GM18499 (cell line): ENCODE results near the gene TRIM58.

Source experiments
- ATAC-seq: cut with Tn5 transposase; IDR thresholded peaks from one replicate; pipeline ENCODE4 v1.9.1; 2021; ENCODE audit warnings: moderate number of reproducible peaks; ENCODE audit not compliant: insufficient read depth, unreplicated experiment

Gene TRIM58, protein sequence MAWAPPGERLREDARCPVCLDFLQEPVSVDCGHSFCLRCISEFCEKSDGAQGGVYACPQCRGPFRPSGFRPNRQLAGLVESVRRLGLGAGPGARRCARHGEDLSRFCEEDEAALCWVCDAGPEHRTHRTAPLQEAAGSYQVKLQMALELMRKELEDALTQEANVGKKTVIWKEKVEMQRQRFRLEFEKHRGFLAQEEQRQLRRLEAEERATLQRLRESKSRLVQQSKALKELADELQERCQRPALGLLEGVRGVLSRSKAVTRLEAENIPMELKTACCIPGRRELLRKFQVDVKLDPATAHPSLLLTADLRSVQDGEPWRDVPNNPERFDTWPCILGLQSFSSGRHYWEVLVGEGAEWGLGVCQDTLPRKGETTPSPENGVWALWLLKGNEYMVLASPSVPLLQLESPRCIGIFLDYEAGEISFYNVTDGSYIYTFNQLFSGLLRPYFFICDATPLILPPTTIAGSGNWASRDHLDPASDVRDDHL

DNA sequence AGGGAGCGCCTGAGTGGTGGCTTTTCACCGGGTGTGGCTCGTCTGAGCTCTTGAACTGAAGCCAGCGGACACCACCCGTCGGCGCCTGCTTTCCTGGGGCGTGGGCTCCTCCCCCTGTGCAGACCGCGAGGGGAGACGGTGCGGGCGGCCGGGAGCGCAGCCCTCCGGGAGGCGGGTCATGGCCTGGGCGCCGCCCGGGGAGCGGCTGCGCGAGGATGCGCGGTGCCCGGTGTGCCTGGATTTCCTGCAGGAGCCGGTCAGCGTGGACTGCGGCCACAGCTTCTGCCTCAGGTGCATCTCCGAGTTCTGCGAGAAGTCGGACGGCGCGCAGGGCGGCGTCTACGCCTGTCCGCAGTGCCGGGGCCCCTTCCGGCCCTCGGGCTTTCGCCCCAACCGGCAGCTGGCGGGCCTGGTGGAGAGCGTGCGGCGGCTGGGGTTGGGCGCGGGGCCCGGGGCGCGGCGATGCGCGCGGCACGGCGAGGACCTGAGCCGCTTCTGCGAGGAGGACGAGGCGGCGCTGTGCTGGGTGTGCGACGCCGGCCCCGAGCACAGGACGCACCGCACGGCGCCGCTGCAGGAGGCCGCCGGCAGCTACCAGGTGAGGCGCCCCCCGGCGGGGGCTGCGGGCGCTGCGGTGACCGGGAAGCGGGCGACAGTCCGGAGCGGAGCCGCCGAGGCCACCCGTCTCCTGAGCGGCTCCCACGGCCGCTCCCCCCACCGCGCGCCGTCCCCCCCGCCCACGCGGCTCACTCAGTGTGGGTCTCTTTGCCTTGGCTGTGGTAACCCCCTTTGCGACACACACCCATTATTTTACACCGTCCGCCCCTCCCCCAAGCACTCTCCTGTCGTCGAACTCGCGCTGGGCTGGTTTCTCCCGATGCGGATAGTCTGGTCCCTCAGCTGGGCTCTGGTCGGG is at the start of gene TRIM58:
Gene TRIM58 (plus strand): TSS at position 119 of the 916 bp plus-strand sequence. CDS start 60 bp downstream, at position 179.
- no peak for ATAC-seq

DNA sequence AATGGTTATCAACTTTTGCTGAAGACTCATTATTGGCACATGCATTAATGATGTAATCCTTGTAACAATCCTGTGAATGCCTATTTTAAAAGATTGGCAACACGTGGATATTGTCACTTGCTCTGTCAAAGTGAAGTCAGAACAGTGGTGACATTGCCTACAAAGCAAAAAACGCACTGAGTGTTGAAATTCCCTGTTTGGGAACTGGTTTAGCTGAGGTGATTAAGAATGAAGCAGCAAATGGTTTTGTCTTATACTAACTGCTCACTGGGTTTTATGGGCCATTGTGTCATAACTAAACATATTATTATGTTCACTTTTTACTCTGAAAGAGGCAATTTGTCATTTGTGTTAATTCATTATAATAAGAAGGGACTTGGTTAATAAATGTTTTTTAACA is 44.4 kb upstream of the TRIM58 start:
- no peak for ATAC-seq

DNA sequence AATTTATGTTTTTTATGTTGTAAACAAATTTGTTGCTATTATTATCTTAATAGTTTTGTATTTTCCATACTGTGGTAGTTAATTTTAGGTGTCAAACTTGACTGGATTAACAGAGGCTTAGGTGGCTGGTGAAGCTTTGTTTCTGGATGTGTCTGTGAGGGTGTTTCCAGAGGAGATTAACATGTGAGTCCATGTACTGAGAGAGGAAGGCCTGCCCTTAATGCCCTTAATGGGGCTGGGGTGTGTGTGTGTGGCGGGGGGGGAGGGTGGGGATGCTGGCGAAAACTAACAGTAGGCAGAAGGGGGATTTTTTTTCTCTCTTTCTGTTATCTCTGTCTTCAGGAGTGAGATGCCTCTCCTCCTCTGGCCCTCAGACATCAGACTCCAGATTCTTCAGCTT is 34.9 kb upstream of the TRIM58 start:
- ATAC-seq = no peak

DNA sequence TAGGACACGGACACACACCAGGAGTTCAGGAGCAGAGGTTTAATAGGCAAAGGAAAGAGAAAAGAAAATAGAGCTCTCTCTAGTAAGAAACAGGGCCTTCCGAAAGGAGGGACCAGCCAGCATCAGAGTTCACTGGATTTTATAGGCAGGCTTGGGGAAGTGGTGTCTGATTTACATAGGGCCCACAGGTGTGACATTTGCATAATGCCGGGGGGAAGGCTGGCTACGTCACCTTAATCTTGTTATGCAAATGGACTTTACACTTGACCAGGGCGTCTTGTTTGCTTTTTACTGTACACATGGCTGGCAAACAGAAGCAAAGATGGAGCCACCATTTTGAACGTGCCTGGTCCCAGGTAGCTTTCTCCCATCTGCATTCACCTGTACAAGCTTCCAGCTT is 33.0 kb upstream of the TRIM58 start, which contains the start of gene OR14A16:
Gene OR14A16 (minus strand): TSS at position 97 of the 400 bp plus-strand sequence. CDS start 8,390 bp downstream, outside the sequence.
- ATAC-seq = no peak

DNA sequence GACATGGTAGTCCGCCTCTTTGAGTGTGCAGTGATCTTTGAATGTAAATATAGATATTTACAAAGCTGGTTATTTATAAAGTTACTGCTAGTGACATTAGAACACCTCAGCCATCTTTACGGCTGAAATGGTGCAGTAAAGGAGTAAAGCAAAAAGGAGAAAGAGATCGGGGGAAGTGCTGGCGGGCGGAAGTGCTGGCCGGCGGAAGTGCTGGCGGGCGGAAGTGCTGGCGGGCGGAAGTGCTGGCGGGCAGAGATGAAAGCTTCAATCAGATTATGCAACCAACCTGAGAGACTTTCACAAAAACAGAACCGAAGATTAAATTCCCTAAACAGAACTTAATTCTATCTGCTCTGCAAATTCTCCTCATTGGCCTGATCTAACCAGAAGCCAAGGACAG is 31.6 kb upstream of the TRIM58 start:
- no peak for ATAC-seq

DNA sequence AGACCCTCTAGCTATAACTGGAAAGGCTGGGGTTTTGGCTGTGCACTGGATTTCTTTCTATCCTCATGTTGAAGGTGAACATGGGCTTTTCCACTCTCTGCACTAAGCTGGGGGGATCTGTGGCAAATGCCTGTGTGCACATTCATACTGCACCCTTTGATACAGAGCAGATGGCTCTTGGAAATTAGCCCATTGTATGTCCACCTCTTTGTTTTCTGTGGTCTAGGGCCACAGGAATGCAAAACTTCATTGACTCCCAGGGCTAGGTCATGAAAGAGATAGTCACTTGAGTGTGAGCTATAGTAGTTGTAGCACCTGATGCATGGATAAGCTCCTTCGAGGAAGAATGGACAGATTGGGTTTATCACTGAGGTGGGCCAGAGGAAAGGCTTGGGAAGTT is 27.3 kb upstream of the TRIM58 start:
- ATAC-seq = no peak

DNA sequence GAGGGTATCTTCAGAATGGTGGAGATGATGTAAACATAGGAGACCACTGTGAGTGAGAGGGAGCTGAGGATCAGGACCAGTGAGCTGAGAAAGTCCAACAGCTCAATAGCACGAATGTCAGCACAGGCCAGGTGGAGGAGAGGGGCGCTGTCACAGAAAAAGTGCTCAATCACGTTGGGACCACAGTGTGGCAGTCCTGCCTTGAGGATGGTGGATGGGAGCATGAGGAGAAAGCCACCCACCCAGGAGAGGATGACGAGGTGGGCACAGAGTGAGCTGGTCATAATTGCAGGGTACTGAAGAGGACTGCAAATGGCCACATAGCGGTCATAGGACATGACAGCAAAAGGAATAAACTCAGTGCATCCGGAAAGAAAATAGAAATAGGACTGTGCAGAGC is 23.4 kb upstream of the TRIM58 start:
- ATAC-seq = no peak

DNA sequence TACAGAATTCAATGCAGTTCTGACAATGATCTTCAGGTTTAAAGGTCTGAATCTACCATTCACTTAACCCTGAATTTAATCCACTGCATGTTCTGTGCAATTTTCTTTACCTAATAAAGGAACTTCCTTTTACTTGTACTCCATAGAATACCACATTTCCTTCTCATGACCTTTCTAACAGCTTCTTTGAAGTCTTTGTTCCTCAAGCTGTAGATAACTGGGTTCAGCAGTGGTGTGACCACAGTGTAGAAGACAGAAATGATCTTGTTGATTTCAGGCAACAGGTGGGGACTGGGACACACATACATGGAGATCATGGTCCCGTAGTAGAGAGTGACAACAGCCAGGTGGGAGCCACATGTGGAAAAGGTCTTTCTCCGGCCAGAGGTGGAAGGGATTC is 16.2 kb upstream of the TRIM58 start:
- no peak for ATAC-seq

DNA sequence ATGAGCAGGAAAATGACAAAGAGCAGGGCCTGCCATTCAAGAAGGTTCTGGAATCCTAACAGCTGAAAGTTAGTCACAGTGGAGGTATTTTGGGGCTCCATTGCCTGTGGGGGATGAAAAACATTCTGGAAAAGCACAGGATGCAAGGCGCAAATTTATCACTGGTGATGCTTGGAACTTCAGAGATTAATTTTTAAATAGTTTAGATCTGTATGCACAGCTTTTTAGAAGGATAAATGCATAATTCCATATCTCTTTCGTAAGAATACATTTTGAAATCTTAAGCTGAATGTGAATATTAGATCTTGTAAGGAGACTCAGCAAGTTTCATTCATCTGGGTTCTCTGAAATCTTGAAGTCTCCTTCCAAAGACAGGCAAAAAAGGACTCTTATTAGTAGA is 15.2 kb upstream of the TRIM58 start, which contains the start of gene OR11L1:
Gene OR11L1 (minus strand): TSS at position 101 of the 400 bp plus-strand sequence. CDS start 0 bp downstream, at position 101.
- no peak for ATAC-seq

DNA sequence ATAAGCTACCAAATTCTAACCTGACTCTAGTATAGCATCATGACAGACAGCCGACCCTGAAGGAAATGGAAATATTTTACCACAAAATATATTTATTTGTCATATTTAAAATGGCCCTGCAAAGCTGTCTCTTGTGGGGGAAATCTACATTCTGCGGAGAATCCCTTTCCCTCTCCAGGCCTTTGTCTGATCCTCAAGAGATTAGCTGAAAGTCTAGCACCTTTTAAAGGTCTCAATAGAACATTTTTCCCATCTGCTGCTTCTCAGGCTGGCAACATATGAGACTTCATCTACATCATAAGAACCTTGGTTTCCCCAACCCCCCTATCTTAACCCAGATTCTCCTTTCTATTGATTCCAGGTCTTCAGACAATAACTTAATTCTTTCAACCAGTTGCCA is 13.6 kb upstream of the TRIM58 start:
- ATAC-seq = no peak

DNA sequence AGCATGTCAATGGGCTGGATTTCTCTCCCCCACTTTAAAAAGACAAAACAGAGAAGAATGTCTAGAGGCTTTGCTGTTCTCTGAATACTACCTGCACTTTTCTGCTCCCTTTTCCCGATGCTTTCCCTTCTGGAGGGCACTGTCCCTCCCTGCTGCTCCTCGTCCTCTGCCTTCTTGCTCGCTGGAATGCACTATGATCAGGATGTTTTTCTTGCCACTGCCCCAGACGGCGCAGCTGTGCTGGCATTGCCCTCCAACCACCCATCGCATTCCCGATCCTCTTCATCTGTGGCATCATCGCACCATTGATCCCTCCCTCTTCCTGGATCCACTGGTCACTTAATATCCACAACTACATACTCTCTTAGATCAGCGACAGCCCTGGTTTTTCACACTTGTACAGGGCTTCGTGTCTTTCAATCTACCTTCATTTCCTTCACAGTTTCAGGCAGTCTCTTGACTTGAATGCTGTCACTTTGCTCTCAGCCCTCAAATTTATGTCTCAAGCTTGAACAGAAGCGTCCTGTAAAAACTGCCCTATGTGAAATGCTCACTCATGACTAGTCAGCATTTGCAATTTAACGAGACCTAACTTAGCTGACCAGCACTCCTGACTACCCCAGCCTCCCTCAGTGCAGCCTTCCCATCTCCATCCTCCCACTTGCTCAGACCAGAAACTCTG is 11.8 kb upstream of the TRIM58 start:
- ATAC-seq = no peak

DNA sequence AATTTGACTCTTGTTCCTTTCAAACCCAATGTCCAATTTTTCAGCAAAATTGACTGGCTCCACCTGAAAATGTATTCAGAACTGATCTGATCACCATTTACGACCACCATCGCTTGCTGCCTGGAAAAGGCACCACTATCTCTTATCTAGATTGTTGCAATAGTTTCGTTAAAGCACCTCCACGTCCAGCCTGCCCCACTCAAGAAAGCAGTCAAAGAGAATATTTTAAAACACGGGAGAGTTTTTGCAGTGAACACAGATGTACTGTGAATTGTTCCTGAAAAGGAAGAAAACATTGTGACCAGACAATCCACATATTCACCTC is 11.3 kb upstream of the TRIM58 start:
- no peak for ATAC-seq

DNA sequence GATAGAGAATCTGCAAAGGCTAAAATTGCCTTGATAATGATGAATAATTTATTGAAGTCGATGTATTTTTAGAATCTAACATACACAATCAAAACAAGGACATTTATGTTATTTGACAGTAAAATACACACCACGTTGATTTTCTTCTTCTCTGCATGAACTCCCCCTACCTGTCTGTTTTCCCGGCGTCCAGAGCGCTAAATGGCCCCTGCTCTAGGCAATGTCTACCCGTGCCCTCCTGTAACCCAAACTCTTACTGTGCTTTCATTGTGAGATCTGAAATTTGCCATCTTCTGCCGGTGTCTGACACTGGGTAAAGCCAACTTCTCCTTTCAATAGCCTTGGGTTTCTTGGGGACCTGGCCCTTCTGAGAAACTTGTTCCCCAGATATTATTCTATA is 8.6 kb upstream of the TRIM58 start:
- ATAC-seq = no peak

DNA sequence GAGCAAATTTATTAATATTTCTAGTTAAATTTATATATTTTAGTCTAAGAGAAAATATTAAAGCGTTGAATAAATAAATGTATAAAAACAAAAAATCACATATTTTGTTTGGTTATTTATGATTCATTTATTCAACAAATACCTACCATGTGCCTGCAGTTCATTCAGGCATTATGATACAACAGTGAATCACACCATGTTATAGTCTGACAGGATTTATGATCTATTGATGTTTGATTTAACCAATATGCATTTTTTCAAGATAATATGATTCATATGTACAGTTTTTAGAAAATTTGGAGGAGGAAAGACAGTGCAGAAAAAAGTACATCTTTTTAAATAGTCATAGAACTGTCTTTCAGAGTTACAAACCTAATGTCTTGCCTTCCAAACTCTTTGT is 7.4 kb upstream of the TRIM58 start:
- ATAC-seq = no peak

DNA sequence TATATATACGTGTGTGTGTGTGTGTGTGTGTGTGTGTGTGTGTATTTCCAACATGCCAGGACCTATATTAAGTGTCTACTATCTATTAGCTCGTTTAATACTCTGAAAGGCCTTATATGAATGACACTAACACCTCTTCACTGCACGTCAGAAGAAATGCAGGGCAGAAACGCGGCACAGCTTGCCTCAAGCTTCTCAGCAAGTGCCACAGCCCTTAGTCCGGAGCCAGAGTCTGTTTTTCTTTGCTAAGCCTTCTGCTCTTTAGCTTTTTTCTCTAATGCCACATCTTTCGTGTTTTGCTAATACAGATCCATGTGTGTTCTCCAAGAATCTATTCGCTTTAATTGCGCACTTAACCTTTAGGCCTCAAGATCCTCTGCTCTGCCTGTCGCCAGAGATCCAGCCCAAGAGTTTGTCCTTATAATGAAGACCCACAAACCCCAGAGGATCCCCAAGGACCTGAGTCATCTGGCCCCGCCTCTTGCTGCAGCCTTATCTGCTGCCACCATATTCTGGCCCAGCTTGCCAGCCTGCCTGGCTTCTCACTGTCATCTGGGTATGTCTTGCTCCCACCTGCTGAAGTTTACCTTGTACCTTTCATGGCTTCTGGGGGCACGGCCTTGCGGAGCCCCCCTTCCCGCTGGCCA is 2.0 kb upstream of the TRIM58 start:
- no peak for ATAC-seq

DNA sequence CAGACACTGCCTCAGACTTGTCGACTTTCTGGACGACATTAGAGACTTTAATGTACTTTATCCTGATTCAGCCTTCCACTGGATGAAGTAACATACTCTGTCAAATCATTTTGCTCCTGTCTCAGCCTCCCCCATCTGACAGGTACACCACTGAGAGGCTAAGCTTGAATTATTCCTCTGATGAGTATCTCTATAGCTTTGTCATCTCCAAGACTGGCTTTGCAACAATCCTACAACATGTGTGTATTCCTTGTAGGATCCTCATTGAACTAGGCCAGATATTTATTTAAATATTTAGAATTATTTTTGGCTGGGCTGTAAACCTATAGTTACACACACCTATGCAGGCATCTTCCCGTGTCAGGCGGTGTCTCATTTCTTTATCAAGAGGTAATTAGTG is 1.1 kb upstream of the TRIM58 start:
- ATAC-seq = no peak

DNA sequence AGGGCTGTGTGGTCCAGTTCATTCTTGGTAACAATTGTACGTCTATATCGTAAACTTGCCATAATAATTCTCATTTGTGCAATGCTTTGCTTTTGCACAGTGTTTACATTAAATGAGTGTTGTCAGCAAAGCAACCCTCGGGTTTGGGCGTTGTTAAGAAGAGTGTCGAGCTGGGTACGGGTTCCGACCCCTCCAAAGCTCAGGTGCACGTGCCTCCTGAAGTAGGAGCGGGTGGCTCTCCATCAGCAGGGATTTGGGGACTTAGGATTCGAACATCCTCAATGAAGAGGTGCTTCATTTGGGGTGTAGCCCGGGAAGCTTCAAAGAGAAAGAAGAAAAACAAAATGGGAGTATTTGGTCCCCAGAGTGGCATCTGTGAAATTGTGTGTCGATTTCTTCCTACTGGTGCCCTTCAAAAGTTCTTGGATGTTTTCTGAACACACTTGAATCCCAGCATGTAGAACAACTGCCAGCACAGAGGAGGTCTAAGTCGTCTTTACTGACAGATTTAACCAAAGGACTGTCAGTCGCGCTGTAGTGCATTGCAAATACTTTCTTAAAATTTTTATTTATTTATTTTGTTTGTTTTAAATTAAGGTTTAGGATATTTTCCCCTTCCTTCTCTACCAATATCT is 1.1 kb downstream of the TRIM58 start:
- no peak for ATAC-seq

DNA sequence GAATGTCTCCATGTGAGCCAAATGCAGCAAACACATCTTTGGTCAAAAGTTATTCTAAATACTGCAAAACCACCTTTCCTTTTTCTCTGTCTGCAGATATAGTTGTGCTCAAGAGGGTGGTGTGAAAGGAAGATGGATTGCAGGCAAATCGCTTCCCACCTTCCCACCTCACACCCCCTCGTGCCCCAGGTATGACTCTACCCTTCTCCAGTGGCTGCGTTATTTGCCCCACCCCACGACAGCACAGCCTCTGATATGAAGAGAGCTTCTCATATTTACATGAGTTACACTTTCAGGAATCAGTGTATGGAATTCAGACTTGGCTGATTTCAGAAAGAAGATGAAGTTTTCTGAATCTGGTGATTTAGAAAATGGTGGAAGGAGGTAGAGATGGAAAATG is 5.8 kb downstream of the TRIM58 start:
- no peak for ATAC-seq

DNA sequence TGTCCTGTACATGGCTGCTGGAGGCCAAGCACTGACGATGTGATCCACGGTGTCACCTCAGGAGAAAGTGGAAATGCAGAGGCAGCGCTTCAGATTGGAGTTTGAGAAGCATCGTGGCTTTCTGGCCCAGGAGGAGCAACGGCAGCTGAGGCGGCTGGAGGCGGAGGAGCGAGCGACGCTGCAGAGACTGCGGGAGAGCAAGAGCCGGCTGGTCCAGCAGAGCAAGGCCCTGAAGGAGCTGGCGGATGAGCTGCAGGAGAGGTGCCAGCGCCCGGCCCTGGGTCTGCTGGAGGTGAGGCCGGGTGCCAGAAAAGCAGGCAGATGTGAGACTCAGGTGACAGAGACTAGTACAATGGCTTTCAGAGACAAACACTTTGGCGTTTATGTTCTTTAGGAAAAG is 7.7 kb downstream of the TRIM58 start:
- no peak for ATAC-seq

DNA sequence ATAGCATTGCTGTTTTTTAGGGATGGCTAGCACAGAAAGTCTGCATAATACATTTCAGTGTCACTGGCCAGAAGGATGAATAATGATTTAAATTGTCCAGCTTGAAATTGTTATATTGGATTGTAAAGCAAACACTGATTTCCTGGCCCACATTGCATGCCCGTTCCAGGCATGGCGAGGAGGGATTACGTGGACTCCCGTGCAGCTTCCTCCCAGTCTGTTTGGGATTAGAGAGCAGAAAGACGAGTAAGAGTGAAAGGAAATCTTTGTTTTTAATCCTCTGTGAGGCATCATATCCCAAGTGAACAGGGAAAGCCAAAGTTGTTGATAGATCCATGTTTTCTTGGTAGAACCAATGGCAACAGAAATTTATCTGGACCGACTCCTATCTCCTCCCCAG is 8.4 kb downstream of the TRIM58 start:
- ATAC-seq = no peak
